ENCODE measurements around the gene METTL2A.
"Not testable (repeated sequence)": the region's sequence is repeated elsewhere in the genome, so short reads cannot be mapped to it uniquely, and the experiment has no call there.

Gene METTL2A

GRCh38 chr17:62477718-62478408 lies 54.2 kb downstream of the METTL2A start:
- FAIRE-seq (peak; percentile 41), DNase-seq (ENCODE audit: insufficient read length, low spot score) (peak; percentile 39)
- TF ChIP-seq POLR2A (IDR thresholded peaks at IDR 0.05; ENCODE audit: low read depth, low read length): 0 out of 2 replicates have a peak, but pooled peaks have one; percentile 26

- TF ChIP-seq POLR2A (IDR thresholded peaks at IDR 0.05; ENCODE audit: low read depth, low read length): no peak
- no peak for TF ChIP-seq SPI1 (IDR thresholded peaks at IDR 0.05; ENCODE audit: low read depth, low read length)
- no peak for TF ChIP-seq TAF1 (IDR thresholded peaks at IDR 0.05; ENCODE audit: low read depth, low read length)
- no peak for TF ChIP-seq POU2F2 (IDR thresholded peaks at IDR 0.05; ENCODE audit: low read depth, low read length)
- no peak for TF ChIP-seq POLR2AphosphoS5 (IDR thresholded peaks at IDR 0.05; ENCODE audit: low read depth, low read length)
- DNase-seq (ENCODE audit: insufficient read length, low spot score) (peak; percentile 92), FAIRE-seq (peak; percentile 66)
Observed at GRCh38 chr17:62478424-62478879, 54.8 kb downstream of the METTL2A start, which contains the start of gene TLK2. Gene TLK2 (plus strand): TSS chr17:62478825. CDS start chr17:62481126, 2,301 bp downstream.

GRCh38 chr17:62478880-62479638 lies 55.4 kb downstream of the METTL2A start:
- peak; percentile 24 for DNase-seq (ENCODE audit: insufficient read length, low spot score)
- not testable (repeated sequence) for FAIRE-seq

GRCh38 chr17:62479639-62480258 lies 56.1 kb downstream of the METTL2A start:
- peak; percentile 40; the same call in 1 of the 2 replicates for TF ChIP-seq SPI1 (IDR thresholded peaks at IDR 0.05; ENCODE audit: low read depth, low read length)
- FAIRE-seq; DNase-seq (ENCODE audit: insufficient read length, low spot score): not testable (repeated sequence)

- FAIRE-seq; DNase-seq (ENCODE audit: insufficient read length, low spot score): not testable (repeated sequence)
Observed at GRCh38 chr17:62482553-62482952, 58.9 kb downstream of the METTL2A start.

GRCh38 chr17:62490990-62491389 lies 67.3 kb downstream of the METTL2A start:
- not testable (repeated sequence) for FAIRE-seq; DNase-seq (ENCODE audit: insufficient read length, low spot score)

- DNase-seq (ENCODE audit: insufficient read length, low spot score); FAIRE-seq: not testable (repeated sequence)
Observed at GRCh38 chr17:62493049-62493655, 69.5 kb downstream of the METTL2A start.

- TF ChIP-seq PAX5 (IDR thresholded peaks at IDR 0.05; ENCODE audit: insufficient read depth, low read length, severe bottlenecking): peak; percentile 67
- not testable (repeated sequence) for FAIRE-seq; DNase-seq (ENCODE audit: insufficient read length, low spot score)
Observed at GRCh38 chr17:62494073-62494472, 70.4 kb downstream of the METTL2A start.

- not testable (repeated sequence) for DNase-seq (ENCODE audit: insufficient read length, low spot score); FAIRE-seq
Observed at GRCh38 chr17:62496344-62496743, 72.6 kb downstream of the METTL2A start.

- not testable (repeated sequence) for FAIRE-seq; DNase-seq (ENCODE audit: insufficient read length, low spot score)
Observed at GRCh38 chr17:62498796-62499195, 75.1 kb downstream of the METTL2A start.

Measured in GM12891 (cell line).